Colonic mucosa (tissue), 4 donors: ENCODE measurements around the gene SLC24A1. TPM values are rescaled to one million over a fixed set of nuclear protein-coding genes. Genes with fewer than 3 reads are reported as not detected.

Experiments
- DNase-seq: peaks from one replicate; pipeline ENCODE4 v3.0.0-alpha.2; 2020
- H3K27ac ChIP-seq: fragments of 200-600 bp; one replicate; pipeline ENCODE4 v1.8.0; 2021
- H3K27me3 ChIP-seq: fragments of 200-600 bp; one replicate; pipeline ENCODE4 v1.8.0; 2021
- H3K36me3 ChIP-seq: fragments of 200-600 bp; one replicate; pipeline ENCODE4 v1.8.0; 2021
- H3K4me1 ChIP-seq: fragments of 200-600 bp; one replicate; pipeline ENCODE4 v1.8.0; 2021; ENCODE audit warnings: mild to moderate bottlenecking
- H3K4me3 ChIP-seq: fragments of 200-600 bp; one replicate; pipeline ENCODE4 v1.8.0; 2021
- H3K9ac ChIP-seq, 2 donors: one replicate each; pipeline ENCODE4 v1.7.0; 2013; ENCODE audit warnings: control low read depth in 2 of 2, low read depth in 2 of 2, low read length in 2 of 2
- H3K9me3 ChIP-seq: fragments of 200-600 bp; one replicate; pipeline ENCODE4 v1.8.0; 2021
- intact Hi-C: fragments of 100-400 bp; cut with DNase I; formaldehyde crosslinking; loops from one replicate; pipeline ENCODE4 v1.14.1; 2022
- total RNA-seq, 2 donors: library from RNA; stranded (reverse); fragmentation: NEBNext Ultra II Directional in 1 of 2; extraction: Animal tissue kit (Norgen Biotek cat#: 25700) in 1 of 2; gene quantifications; one replicate each; pipeline ENCODE4 v1.2.1, GENCODE V29; 2021
- TF ChIP-seq, protein P1 (sequence below): fragments of 200-600 bp; IDR thresholded peaks from one replicate; pipeline ENCODE4 v1.8.0; 2022; ENCODE audit warnings: antibody characterized with exemption, mild to moderate bottlenecking
- donor health status: healthy.
- donor health status: DM: no; HTN: no; CAD: no.
- donor health status: DM: no; HTN: no; CAD: no.

Gene SLC24A1
- total RNA-seq, 2 donors from 2014 or later: 5.5 to 7.1 TPM

DNA sequence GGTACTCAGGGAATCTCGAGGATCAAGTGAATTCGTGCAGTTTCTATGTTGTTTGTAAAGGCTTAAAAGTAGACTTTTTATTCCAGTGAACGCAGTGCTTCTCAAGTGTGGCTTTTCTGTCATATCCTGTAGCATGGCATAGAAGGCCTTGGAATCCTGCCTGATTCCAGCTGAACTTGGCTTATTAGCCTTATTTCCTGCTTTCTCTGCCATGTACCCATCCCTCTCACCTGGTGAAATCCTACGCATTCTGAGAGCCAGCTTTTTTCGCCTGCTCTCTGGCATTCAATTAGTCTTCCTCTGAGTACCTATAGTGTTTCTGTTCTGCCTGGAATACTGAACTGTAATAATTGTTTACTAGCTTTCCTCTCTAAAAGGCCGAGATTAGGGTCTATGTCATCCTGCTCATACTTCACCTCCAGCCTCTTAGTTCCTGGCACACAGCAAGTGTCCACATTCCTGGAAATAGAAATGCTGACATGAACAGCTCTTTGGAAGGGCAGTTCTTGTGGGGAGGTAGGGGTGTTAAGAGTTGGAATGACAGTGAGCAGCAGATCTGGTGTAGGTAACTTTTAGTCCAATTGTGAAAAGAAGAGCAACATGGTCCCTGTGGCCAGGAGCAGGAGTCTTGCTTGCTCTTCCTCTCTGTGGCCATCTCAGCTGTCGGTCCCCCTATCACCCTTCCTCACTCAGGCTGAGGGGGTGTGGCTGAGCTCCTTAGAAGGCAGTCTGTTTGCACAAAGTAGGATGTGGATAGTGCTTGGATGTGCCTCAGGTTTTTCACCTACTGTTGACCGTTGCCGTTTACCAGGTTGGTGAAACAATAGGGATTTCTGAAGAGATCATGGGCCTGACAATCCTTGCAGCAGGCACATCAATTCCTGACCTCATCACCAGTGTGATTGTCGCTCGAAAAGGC lies 30.4 kb downstream of the SLC24A1 start:
- TF ChIP-seq, protein P1, sequence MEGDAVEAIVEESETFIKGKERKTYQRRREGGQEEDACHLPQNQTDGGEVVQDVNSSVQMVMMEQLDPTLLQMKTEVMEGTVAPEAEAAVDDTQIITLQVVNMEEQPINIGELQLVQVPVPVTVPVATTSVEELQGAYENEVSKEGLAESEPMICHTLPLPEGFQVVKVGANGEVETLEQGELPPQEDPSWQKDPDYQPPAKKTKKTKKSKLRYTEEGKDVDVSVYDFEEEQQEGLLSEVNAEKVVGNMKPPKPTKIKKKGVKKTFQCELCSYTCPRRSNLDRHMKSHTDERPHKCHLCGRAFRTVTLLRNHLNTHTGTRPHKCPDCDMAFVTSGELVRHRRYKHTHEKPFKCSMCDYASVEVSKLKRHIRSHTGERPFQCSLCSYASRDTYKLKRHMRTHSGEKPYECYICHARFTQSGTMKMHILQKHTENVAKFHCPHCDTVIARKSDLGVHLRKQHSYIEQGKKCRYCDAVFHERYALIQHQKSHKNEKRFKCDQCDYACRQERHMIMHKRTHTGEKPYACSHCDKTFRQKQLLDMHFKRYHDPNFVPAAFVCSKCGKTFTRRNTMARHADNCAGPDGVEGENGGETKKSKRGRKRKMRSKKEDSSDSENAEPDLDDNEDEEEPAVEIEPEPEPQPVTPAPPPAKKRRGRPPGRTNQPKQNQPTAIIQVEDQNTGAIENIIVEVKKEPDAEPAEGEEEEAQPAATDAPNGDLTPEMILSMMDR: no peak
- intact Hi-C loops: no loop called here
- no peak for DNase-seq
- H3K27me3 ChIP-seq: no peaks in the 10 kb centered on the region
- no peak overlapping the region for H3K9ac ChIP-seq
- no peaks in the 10 kb centered on the region for H3K36me3 ChIP-seq
- H3K4me1 ChIP-seq: no peaks in the 10 kb centered on the region
- no peak overlapping the region for H3K27ac ChIP-seq
- H3K9me3 ChIP-seq: no peaks in the 10 kb centered on the region
- no peak overlapping the region for H3K4me3 ChIP-seq

DNA sequence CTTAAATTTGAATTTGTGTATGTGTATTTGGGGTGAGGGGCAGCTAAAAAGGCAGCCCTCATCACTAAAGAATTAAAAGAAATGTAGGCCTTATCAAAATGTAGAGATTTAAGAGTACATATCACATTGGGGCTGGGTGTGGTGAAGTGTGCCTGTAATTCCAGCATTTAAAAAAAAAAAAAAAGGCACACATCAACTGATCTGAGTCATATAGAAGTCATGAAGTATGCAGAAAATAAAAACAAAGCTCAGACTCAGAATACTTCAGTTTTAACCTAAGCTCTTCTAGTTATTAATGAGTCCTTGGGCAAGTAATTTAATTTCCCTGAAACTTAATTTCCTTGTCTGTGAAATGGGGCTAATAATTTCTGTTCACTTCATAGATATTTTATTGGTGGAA lies 31.6 kb downstream of the SLC24A1 start:
- no peak for DNase-seq
- TF ChIP-seq, protein P1: no peak
- Histone ChIP-seq H3K27me3 (no peaks in the 10 kb centered on the region), H3K4me3 (no peak overlapping the region), H3K9ac (no peak overlapping the region), H3K36me3 (no peaks in the 10 kb centered on the region), H3K27ac (no peak overlapping the region), H3K9me3 (no peaks in the 10 kb centered on the region), H3K4me1 (no peaks in the 10 kb centered on the region)
- intact Hi-C loops: no loop called here

DNA sequence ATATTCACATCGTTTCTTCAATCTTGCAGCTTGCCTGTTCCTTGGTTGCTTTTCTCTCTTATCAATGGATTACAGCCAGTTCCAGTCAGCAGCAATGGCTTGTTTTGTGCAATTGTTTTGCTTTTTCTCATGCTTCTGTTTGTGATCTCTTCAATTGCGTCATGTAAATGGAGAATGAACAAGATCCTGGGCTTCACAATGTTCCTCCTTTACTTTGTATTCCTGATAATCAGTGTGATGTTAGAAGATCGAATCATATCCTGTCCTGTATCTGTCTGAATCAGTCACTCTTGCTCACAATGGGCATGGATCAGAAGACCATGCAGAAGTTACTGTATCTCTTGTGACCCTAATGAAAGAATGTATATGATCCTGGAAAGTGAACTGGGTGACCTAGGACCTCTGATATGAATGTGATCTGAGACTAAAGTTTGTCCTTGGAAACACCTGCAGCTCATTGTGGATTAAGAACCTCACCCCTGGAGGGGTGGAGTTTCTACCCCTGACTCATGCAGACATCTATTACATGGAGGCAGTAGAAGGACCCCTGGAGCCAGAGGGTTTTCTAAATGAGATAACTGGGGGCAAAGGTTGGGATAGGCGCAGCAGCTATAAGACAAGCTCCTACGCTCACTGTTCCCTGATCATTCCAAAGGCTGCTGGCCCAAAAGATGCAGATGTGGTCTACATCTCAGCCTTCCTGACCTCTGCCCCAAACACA lies 32.2 kb downstream of the SLC24A1 start:
- H3K27ac ChIP-seq: no peak overlapping the region
- no peak overlapping the region for H3K9ac ChIP-seq
- intact Hi-C loops: no loop called here
- no peak overlapping the region for H3K4me3 ChIP-seq
- H3K4me1 ChIP-seq: no peaks in the 10 kb centered on the region
- no peak for DNase-seq
- TF ChIP-seq, protein P1: no peak
- no peaks in the 10 kb centered on the region for H3K27me3 ChIP-seq
- H3K9me3 ChIP-seq: no peaks in the 10 kb centered on the region
- no peaks in the 10 kb centered on the region for H3K36me3 ChIP-seq

DNA sequence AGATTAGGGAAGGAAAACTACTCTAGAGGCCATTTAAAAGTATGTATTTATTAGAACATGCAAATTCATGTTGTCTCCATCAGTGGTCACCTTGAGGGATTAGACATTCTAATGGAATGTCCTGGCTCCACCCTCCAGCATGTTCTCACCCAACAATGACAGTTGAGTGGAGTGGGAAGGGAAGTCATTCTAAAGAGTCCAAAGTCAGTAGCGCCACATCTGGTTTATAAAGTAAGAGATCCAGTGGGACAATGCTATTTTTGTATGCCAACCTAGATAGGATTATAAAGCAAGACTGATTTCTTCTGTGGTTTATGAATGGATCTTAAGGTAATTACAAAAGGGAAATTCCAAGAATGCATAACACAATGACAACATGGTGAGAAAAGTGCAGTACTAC lies 33.3 kb downstream of the SLC24A1 start:
- H3K27ac ChIP-seq: no peak overlapping the region
- no peaks in the 10 kb centered on the region for H3K9me3 ChIP-seq
- no peaks in the 10 kb centered on the region for H3K36me3 ChIP-seq
- H3K9ac ChIP-seq: no peak overlapping the region
- H3K27me3 ChIP-seq: no peaks in the 10 kb centered on the region
- no peak for DNase-seq
- TF ChIP-seq, protein P1: no peak
- no peaks in the 10 kb centered on the region for H3K4me1 ChIP-seq
- H3K4me3 ChIP-seq: no peak overlapping the region
- intact Hi-C loops: no loop called here

DNA sequence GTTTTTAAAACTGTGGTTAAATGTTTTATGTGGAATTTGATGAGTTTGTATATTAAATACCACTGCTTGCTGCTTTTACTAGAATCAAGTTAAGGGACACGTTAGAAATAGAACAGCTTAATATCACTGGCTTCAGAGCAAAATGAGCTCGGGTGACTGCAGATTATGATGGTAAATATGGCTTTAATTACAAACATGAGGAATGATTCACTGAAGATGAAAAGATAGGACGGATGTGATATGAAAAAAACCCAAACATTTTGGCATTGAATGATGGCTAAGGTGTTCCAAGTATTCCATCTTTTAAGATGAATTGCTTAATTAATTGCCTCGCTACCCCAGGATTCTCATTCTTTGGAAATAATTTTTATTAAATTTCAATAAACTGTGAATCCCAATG lies 33.7 kb downstream of the SLC24A1 start:
- no peak for DNase-seq
- Histone ChIP-seq H3K4me1 (no peaks in the 10 kb centered on the region), H3K27ac (no peak overlapping the region), H3K27me3 (no peaks in the 10 kb centered on the region), H3K4me3 (no peak overlapping the region), H3K9me3 (no peaks in the 10 kb centered on the region), H3K36me3 (no peaks in the 10 kb centered on the region), H3K9ac (no peak overlapping the region)
- TF ChIP-seq, protein P1: no peak
- intact Hi-C loops: no loop called here
